ENCODE measurements around the gene PPFIBP2. TPM values are rescaled to one million over a fixed set of nuclear protein-coding genes. Genes with fewer than 3 reads are reported as not detected.

The PPFIBP2 gene
- total RNA-seq, 4 donors from 2014 or later = 64.3 to 91.9 (median 71.6) TPM

- WGBS, 2 donors = 44 to 47% methylated on average over 2 of the region's 2 CpGs
Observed at GRCh38 chr11:7561562-7561961, 47.8 kb downstream of the PPFIBP2 start.

GRCh38 chr11:7563281-7563680, 49.5 kb downstream of the PPFIBP2 start:
- Histone ChIP-seq H3K4me1 (peaks cover 0 to 17% of the 10 kb centered on the region in 2 donors), H3K36me3 (peaks cover 0 to 5% of the 10 kb centered on the region in 2 donors), H3K9me3 (no peaks in the 10 kb centered on the region), H3K4me3 (replicated peaks in 1 of 3) (no peak overlapping the region), H3K27ac (no peak overlapping the region), H3K27me3 (no peaks in the 10 kb centered on the region)
- intact Hi-C loops (cut with DNase I) = no loop called here
- 80% methylated on average over 2 of the region's 2 CpGs for WGBS, 2 donors
- TF ChIP-seq POLR2A (IDR thresholded peaks at IDR 0.05) = no peak
- TF ChIP-seq CTCF (IDR thresholded peaks at IDR 0.05) = no peak
- DNase-seq = no peak

More at GRCh38 chr11:7561562-7561961, 47.8 kb downstream of the PPFIBP2 start:
- intact Hi-C loops (cut with DNase I) = no loop called here
- peaks cover 0 to 17% of the 10 kb centered on the region in 2 donors for H3K4me1 ChIP-seq
- no peak for TF ChIP-seq CTCF (IDR thresholded peaks at IDR 0.05)
- no peak for TF ChIP-seq POLR2A (IDR thresholded peaks at IDR 0.05)
- no peak for DNase-seq
- H3K4me3 ChIP-seq (replicated peaks in 1 of 3) = no peak overlapping the region
- H3K27ac ChIP-seq = no peak overlapping the region
- no peaks in the 10 kb centered on the region for H3K9me3 ChIP-seq
- H3K36me3 ChIP-seq = peaks cover 0 to 5% of the 10 kb centered on the region in 2 donors
- no peaks in the 10 kb centered on the region for H3K27me3 ChIP-seq

- no peak for TF ChIP-seq CTCF (IDR thresholded peaks at IDR 0.05)
- no peak for TF ChIP-seq POLR2A (IDR thresholded peaks at IDR 0.05)
- DNase-seq = no peak
- H3K27me3 ChIP-seq = no peaks in the 10 kb centered on the region
- intact Hi-C loops (cut with DNase I) = loop anchor here (5.0 kb wide), 1 partner anchor 87 kb away; no protein-coding TSS in a partner anchor
- H3K27ac ChIP-seq = no peak overlapping the region
- H3K4me3 ChIP-seq (replicated peaks in 1 of 3) = no peak overlapping the region
- H3K4me1 ChIP-seq = peaks cover 1 to 7% of the 10 kb centered on the region in 2 donors
- H3K36me3 ChIP-seq = peaks cover 0 to 5% of the 10 kb centered on the region in 2 donors
- 71 to 82% methylated on average over 2 of the region's 2 CpGs for WGBS, 2 donors
- H3K9me3 ChIP-seq = no peaks in the 10 kb centered on the region
Observed at GRCh38 chr11:7564803-7565202, 51.0 kb downstream of the PPFIBP2 start.

GRCh38 chr11:7567311-7567710, 53.5 kb downstream of the PPFIBP2 start:
- DNase-seq = no peak

More at GRCh38 chr11:7567311-7567710, 53.5 kb downstream of the PPFIBP2 start:
- Histone ChIP-seq H3K9me3 (no peaks in the 10 kb centered on the region), H3K27ac (no peak overlapping the region), H3K4me1 (peaks cover 6 to 22% of the 10 kb centered on the region in 2 donors), H3K4me3 (replicated peaks in 1 of 3) (no peak overlapping the region), H3K36me3 (peaks cover 0 to 5% of the 10 kb centered on the region in 2 donors), H3K27me3 (no peaks in the 10 kb centered on the region)
- TF ChIP-seq CTCF (IDR thresholded peaks at IDR 0.05) (no peak), POLR2A (IDR thresholded peaks at IDR 0.05) (no peak)
- intact Hi-C loops (cut with DNase I) = loop anchor here (5.0 kb wide), 1 partner anchor 85 kb away; no protein-coding TSS in a partner anchor
- 84 to 90% methylated on average over 1 of the region's 1 CpG for WGBS, 2 donors

Measured in thyroid gland (tissue), 4 donors.